CD4-positive, alpha-beta T cell treated with Interleukin-15 for 4 hours (primary cell): ENCODE results near the gene PDCD2.
A peak's percentile ranks its signal among the peaks of the same experiment; 100 is the strongest.
"Not testable (repeated sequence)": the region's sequence is repeated elsewhere in the genome, so short reads cannot be mapped to it uniquely, and the experiment has no call there.

Source experiments
- DNase-seq: peaks from one replicate; pipeline ENCODE4 v3.0.0-alpha.2; 2020; ENCODE audit warnings: low spot score

Gene PDCD2

DNA sequence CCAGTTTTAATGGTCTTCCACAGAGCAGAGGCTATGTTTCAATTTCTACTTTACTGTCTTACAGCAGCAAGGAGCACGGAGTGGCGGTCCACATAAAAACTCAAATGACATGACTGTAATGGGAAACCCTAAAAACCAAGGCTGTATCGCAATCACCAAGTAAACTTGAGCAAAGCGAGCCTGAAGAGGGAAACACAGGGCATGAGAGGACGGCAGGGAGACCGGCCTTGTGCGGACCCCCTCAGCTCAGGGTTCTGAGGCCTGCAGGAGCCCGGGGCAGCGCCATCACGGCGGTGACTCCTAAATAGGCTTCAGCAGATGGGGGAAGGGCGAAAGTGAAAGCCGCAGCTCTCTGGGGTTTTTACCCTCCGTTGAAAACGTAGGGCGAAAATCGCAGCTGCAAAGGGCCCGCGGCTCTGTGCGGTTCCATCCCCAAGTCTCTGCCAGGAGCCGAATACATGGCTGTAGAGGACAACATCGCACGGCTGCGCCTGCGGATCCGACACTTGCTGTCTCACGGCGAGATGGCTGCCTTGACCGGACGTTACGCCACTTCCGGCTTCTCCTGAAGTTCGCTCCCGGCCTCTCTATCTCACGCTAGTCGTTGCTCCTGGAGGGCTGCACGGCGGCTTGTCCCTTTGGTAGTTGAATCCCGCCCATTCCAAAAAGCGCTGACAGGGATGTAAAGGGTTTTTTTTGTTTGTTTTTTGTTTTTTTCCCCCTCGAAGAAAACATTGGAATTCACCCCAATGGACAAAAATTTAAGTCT is 31.5 kb downstream of the PDCD2 start, which contains the start of gene PSMB1:
PSMB1 (minus strand) TSS at position 543 of the 769 bp plus-strand sequence; CDS start at position 478, 65 bp downstream.
- peak; percentile 84 for DNase-seq

DNA sequence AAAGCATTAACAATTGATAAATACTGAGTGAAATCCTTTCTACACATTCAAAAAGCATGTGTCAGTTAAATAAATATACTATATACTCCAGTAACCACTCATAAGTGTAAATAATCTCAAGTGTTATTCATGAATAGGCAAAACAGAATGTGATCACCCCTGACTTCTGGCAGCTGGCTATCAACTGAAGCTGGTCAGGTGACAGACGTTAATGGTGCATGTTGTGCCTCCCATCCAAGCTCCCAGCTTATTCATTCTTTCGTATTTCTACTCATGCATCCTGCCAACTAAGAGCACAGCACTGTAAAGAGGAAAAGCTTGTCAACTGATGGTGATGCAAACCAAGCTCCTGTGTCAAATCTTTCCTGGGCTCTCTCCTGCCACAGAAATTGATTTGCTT is 39.0 kb downstream of the PDCD2 start:
- DNase-seq: no peak

DNA sequence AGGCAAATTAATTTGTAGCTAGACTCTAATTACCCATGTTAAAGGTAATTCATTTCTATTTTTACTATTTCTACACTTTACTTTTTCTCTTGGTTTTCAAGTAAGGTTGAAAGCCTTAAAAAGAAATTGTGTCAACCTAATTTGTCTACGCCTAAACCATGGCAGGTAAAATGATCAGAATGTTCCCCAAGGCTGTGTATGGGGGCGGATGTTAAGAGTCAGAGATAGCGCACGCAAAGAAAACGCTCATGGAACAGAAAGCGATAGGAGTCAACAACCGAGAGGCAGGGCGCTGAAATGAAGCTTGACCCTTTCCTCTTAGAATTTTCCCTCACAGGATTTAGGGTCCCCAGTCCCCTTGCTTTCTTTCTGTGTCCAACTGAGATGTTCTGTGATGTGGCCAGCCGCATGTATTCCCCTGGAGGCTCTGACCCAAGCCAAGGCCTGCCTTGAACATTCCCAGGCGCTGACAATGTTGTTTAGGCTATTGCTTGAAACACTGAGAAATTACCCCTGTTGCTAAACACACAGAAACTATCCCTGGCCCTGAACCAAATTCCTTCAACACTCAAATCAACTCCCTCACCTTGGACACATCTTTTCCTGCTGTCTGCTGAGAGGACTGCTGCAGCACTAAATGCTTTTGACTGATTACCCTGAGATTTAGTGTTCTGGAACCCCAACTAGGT is 42.3 kb downstream of the PDCD2 start:
- DNase-seq: no peak

DNA sequence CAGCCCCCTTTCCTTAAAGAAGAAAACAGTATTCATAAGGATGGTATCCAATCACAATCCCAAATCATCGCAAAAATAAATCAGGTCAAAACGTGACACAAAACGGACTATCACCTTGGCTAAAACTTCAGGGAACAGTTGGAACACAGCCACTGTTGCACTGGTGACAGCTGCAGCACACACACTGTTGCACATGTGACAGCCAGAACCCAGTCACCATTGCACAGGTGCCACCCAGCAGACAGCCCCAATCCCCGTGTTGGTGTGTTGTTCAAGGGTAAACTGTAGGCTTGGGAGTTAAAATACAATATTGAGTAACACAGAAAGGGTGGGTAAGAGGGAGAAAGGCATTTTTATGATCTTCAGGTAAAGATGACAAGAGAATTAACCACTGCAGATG is 47.1 kb downstream of the PDCD2 start:
- no peak for DNase-seq

DNA sequence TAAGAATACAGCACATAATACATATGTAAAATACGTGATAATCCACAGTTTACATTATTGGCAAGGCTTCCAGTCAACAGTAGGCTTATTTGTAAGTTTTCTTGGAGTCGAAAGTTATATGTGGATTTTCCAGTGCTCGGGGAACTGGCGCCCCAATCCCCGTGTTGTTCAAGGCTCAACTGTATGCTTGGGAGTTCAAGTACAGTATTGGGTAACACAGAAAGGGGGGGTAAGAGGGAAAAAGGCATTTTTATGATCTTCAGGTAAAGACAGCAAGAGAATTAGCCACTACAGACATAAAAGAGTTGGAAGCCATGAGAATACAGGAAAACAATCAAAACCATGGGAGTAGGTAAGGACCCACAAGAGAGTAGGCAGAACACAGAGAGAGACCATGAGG is 47.8 kb downstream of the PDCD2 start:
- DNase-seq: no peak

DNA sequence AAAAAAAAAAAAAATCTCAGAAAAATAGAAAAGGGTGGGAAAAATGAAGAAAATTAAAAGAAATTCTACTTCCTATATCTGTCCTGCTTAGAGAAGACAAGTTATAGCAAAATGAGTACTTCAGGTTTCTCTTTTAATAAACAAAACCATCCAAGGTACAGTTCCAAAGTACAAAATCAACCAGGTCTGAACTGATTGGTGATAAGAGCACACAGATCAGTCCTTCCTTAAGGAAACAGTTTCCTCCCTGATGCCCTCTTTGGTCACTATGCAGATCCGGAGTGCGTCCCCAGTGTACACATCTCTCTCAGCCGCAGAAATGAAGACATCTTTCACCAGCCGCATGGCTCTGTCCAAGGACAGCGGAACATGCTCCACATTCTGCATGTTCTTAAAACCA is 49.4 kb downstream of the PDCD2 start:
- no peak for DNase-seq

DNA sequence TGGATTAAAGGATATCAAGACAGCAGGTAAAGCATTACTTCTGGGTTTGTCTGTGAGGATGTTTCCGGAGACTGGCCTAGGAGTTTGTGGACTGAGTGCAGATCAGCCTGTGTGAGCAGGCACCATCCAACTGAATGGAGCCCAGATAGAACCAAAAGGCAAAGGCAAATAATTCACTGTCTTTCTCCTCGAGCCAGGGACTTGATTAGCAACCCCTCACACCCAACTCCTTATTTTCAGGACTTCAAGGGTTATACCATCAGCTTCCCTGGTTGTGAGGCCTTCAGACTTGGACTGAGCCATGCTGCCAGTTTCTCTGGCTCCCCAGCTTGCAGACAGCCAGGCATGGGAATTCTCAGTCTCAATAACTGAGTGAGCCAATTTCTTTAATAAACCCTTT is 50.6 kb downstream of the PDCD2 start:
- no peak for DNase-seq

DNA sequence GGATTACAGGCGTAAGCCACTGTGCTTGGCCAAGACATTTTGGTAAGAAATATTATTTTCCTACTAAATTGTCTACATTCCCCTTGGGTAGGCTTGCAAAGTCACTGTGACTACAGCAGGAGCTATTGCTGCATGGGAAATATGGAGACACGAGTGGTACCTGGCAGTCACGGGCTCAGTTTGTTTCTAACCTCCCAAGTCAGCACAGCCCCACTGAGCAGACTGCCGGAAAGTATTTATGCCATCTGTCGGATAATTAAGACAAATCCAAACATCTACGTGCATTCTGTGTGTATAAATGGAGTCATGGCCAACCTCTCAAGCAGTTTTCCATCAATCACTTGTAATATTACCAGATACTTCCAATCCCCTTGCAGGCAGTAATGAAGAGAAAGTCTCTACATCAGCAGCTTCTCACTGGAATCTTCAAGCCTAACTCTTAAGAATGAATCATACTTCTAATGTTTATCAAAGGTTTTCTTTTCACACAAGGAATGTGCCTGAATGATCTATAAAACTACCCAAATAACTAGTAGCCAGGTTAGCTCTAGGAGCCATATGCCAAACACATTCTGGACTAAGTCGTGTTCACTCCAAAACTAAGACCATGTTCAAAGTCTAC is 51.5 kb downstream of the PDCD2 start:
- no peak for DNase-seq

DNA sequence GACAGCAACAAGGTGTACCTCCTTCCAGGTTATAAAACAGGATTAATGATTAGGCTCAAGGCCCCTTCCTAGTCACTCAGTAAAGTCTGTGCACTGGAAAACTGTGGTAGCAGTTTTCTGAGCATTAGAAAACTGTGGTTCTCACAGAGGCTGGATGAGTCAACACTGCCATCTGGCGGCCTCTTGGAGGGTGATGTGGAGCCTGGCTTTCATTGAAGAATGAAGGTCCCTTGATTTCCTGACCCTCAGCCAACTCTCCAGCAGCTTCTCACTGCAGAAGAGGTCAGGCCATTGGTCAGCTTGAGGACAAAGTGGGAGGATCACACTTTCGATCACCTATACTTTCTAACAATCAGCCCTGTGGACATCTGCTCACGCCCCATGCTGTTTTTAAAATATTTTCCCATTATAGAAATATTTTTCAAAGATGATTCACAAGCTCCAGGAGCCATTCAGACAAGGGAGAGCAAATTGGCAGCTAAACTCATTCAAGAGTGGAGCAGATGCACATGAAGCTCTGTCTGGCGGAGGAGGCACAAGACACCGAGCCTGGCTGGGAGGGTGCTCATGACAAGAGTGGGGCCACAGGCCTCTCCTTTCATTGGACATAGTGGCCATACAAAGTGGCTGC is 54.5 kb downstream of the PDCD2 start:
- DNase-seq: peak; percentile 61

DNA sequence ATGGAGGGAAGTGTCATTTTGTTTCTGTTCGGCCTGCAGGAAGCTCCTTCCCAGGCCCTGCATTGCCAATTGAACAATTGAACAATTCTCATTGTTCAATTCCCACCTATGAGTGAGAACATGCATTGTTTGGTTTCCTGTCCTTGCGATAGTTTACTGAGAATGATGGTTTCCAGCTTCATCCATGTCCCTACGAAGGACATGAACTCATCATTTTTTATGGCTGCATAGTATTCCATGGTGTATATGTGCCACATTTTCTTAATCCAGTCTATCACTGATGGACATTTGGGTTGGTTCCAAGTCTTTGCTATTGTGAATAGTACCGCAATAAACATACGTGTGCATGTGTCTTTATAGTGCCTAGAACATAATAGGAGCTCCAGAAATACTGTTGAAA is 56.4 kb downstream of the PDCD2 start:
- DNase-seq: not testable (repeated sequence)

DNA sequence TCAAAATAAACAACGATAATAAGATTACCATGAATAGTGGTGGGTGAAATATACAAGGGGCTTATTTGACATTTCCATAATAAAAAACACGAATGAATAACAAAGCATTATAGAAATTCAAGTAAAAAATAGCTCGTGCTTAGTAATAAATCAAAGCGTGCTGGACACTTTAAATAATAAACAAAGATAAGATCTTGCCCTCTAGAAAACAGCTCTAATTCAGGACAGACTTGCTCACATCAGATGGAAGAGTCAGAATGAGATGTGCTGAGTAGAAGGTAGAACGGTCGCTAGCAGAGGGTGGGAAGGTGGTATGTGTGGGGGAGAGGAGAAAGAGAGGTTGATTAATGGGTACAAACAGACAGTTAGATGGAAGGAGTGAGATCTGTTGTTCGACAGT is 58.6 kb downstream of the PDCD2 start:
- no peak for DNase-seq
